HG03108 (cell line): ENCODE data around the gene RAMP3.
"Not testable (repeated sequence)": the region's sequence is repeated elsewhere in the genome, so short reads cannot be mapped to it uniquely, and the experiment has no call there.

Experiments
- ATAC-seq: cut with Tn5 transposase; IDR thresholded peaks from one replicate; pipeline ENCODE4 v1.9.1; 2021; ENCODE audit warnings: moderate library complexity; ENCODE audit not compliant: unreplicated experiment

Gene RAMP3

DNA sequence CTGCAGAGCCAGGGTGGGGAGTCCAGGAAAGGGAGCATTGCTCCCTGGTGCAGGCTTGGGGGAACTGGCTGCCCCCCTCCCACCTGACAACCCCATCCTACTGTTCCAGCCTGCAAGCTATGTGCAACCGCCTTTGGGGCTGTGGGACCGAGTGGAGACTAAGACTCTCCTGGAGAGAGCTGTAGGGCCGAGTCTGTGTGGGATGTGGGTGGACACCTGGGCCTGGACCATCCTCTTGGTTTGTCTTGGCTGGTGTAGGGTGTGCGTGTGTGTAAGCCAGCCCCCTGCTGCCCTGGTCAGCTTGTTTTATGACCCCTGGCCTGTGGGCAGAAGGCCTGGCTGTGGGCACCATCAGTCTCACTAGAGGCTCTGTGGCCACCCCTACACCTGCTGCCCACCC, 1.6 kb upstream of the RAMP3 start:
- no peak for ATAC-seq

DNA sequence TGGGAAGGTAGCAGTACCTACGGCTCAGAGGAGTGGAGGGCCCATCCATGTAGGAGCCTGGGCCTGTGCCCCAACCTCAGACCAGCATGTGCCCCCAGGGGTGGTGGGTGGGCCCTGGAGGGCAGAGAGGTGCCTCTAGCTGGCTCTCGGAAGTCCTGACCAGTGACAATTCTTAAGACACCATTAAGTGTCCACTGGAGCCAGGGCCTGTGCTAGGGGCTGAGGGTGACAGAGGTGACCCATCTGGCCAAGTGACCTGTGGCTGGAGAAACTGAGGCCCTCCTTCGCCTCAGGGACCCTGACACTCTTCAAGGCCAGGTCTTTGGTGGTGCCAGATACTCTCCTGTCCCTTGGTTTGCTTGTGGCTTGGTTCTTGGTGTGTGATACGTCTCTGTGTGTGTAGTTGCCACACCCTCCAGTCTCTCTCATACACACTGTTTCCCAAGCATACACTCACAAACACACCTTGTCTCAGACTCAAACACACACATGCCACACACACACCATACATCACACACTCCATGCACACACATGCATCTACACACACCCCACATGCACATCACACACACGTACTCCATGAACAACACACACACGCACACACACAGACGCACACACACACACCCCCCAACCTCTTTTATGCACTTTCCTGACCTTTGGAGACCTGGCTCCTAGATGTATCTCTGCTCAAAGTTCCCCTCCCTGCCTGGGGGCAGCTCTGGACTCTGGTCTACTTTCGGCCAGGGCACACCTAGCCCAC, 897 bp upstream of the RAMP3 start:
- no peak for ATAC-seq

DNA sequence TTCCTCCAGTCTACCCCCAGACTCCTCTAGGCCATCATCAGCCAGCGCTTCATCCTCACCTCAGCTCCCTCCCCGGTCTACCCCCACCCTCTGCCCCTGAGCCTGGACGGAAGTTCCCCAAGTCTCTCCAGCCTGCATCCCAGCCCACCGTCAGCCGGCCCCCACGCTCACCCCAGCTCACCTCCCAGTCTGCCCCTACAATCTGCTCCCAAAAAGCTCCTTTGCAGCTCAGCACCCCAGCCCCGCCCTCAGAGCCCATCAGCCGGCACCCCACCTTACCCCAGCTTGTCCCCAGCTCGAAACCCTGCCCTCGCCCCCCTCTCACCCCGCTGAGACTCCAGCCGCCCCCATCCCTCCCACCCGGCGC, 322 bp upstream of the RAMP3 start:
- no peak for ATAC-seq

DNA sequence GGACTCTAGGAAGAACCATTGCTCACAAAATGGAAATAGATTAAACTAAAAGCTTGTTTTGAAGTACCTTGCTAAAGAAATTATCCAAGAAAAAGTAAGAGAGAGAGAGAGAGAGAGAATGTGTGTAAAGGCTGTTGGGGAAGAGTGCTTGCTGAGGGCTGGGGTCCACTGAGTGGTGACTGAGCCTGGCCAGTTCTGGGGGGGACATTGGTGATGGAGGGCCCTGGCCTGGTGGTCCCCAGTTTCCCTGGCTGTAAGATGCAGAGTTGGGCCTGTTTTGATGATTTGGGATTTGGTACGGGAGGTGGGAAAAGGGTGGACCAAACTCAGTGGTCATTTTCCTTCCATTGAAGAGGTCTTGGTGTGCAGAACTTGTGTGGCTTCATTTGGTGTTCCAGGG, 880 bp downstream of the RAMP3 start:
- no peak for ATAC-seq

DNA sequence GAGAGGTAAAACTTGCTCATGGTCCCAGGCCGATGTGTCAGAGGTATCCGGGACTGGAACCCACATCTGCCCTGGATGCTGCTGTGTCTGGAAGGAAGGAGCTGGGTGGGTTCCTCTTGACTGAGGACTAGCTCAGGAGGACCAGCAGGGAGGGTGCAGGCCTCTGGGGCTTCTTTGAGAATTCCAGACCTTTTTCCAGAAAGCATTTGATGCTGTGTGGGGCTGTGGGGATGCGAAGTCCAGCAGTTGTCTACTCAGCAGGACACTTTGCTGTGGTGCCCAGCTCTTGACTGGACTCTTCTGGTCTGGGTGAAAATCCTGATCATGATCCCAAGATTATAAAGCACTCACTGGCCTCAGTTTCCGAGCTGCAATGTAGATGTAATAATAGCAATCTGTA, 1.7 kb downstream of the RAMP3 start:
- no peak for ATAC-seq

DNA sequence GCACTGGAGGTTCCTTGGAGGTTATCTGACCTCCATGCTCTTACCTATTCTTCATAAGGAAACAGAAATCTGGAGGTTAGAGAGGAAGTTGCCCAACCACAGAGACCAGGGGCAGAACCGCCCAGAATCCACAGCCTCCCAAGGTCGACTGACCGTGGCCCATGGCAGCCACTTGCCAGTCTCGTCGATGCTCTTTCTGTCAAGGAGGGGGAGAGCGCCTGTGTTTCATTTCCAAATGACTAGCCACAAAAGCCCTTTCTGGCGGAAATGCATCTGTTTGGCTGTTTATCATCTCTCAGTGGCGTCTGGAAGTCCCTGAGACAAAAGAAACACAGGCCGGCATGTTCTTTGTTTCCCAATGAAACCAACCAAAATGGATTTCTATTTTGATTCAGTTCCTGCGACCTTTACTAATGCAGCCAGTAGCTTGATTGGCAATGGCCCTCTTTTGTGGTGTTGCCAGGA, 2.9 kb downstream of the RAMP3 start:
- no peak for ATAC-seq

DNA sequence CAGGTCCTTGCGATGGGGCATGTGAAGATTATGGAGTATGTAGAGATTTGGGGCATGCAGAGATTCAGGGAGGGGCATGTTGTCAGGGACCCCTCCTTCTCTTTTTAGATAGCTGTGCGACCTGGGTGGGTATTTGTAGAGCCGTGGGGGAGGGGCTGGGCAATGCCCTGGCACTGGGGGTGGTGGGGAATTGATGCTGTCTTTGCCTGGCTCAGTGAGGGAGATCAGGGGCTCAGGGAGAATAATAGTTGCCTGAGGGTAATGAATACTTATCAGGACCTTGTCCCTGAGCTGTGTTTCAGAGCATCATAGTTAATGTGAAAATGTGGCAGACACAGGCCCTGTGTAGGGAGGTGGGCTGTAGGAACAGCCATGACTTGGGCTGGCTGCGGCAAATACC, 3.5 kb downstream of the RAMP3 start:
- ATAC-seq, result no peak

DNA sequence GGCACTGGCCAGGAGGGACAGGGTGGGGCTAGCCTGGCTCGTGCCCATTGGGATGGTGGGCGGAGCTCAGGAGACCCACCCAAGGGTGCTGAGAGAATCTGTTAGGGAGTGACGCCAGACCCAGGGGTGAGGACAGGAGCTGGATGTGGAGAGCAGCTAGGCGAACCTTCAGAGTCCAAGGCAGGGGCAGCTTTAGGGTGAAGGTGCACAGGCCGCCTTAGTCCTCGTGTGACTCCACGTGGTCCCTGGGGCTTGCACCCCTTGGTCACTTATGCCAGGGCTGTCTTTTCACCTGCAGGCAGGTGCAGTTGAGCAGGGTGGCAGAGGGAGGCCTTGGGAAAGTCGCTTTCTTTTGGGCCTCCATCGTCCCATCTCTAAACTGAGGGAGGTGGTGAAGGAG, 4.3 kb downstream of the RAMP3 start:
- ATAC-seq, result no peak

DNA sequence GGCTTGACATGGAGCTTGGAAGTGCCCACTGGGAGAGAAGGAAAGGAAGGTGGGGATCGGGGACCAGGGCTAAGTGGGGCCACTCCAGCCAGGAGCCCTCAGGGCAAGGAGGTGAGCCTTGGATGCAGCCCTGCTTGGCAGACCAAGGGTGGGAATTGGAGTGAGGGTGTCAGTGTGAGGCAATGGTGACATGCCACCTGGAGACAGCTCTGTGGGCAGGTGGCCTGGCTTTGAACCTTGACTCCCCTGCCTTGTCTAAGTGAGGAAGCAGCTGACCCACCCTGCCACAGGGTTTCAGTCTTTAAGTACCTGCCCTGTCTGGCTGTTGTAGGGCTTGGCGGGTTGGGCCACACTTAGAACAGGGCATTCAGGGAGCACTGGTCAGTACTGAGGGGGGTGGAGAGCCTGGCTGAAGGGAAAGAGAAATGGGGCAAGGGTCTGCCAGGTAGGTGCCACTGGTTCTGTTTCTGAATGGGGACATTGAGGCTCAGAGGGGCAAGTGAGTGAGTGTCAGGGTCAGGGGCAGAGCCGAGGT, 4.8 kb downstream of the RAMP3 start:
- no peak for ATAC-seq

DNA sequence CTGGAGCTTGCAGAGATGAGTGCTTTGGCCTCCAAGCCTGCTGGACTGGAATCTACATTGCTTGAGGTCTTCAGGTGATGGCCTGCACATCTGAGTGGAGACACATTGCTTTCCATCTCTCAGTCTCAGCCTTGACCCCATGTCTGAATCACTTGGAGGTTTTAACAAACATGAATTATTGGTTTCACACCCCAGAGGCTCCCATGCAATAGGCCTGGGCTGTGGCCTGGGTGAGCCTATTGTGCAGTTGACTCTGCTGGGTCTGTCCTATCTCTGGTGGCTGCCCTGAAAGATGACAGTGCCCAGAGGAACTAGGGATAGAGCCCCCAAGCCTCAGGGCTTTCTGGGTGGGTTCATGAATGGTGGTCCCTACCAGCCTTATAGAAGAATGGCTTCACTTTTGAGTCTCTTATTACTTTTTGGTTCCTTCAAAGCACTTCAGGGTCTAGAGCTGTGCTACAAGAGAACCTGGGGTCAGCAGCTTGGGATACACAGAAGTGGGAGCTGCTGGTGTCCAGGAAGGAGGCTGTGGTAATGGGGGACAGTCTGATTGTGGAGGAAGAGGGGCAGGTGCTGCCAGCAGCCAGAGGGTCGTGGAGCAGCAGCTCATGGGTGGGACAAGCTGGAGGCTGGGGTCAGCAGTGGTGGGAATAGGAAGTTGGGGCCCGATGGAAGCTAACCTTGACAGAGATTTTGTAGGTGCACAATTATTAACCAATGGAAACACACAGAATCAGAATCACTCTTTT, 5.5 kb downstream of the RAMP3 start:
- ATAC-seq, result no peak

DNA sequence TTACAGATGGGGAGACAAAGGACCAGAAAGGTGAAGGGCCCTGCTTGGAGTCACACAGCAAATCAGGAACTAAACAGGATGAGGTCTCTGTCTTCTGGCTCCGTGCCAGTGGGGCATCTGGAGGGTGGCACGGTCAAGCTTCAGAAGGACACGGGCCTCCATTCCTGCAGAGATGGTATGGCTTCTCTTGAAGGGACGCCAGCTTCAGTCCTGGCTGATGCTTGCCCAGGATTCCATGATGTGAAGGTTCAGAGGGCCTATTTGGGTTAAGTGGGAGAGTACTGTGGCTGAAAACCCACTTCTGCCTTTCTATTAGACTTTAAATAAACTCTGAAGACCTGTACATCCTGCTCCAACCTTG, 6.1 kb downstream of the RAMP3 start:
- no peak for ATAC-seq

DNA sequence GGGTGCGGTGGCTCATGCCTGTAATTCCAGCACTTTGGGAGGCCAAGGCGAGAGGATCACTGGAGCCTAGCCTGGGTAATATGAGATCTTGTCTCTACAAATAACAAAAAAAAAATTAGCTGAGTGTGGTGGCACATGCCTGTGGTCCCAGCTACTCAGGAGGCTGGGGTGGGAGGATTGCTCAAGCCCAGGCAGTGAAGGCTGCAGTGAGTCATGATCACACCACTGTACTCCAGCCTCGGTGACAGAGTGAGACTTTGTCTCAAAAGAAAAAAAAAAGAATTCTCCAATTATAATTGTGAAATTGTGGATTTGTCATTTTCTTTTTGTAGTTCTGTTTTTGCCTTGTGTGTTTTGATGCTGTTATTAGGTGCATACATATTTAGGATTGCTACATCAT, 6.7 kb downstream of the RAMP3 start:
- not testable (repeated sequence) for ATAC-seq

DNA sequence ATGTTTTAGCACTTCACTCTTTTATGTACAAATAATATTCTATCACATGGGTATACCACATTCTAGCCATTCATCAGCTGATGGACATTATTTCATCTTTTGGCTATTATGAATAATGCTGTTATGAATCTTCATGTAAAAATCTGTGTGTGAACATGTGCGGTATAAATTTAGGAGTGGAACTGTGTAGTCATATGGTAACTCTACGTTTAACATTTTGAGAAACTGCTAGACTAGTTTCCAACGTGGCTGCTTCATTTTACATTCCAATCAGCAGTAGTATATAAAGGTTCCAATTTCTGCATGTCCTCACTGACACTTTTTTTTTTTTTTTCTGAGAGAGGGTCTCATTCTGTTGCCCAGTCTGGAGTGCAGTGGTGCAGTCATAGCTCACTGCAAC, 8.3 kb downstream of the RAMP3 start:
- no peak for ATAC-seq

DNA sequence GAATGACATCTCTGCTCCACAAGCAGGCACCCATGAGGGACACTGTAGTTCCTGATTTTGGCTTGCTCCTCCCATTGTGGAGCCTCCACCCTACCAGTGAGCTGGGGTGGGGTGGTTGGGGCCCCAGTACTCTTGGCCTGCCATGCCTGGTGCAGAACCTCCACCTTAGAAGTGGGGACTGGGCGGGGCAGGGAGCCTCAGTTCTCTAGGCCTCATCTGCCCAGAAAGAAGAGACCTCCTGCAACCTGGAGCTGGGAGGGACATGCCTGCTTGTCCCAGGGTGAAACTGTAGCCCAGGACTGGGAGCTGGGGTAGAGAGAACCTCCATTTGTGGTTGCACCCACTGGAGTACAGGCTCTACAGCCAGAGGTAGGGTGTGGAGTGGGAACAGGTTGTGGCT, 14.4 kb downstream of the RAMP3 start:
- ATAC-seq, result no peak

DNA sequence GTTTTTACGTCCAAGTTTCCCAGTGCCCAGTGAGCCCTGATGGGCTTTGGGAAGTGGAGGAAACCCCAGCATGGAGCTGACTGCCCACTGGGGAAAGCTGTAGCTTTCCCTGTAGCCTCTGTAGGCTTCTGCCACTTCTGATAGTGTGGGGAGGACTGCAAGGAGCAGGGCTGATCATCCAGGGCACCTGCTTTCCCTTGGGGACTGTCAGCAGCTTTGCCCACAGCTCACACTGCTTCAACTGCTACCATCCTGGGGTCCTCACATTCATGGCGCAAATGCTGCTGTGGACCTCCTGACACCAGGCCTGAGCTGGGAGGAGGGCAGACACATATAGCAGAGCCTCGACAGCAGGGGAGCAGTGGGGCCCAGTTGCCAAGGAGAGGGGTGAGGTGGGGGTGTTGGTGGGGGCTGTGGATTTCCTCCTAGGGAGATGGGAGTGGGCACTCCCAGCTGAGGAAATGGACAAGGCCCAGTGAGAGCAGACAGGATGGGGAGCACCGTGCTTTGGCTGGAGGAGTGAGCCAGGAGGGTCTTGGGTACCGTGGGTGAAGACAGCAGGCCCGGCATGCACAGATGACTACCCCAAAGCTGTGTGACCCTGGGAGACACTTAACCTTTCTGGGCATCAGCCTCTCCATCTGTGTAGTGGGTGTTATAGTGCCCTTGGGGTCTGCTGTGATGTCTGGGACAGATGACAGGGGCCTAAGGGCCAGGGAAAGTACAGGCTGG, 16.2 kb downstream of the RAMP3 start:
- no peak for ATAC-seq

DNA sequence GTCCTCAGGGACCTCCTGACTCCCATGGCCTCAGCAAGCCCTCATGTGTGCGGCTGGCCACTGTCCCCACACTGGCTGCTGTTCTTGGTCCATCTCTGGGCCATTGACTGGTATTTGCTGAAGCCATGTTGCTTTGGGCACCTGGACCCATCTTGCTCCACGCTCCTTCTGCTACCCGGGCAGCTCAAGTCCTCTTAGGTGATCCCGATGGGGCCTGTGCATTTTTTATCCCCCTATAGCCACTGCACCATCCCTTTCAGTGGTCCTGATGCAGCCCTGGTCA, 16.7 kb downstream of the RAMP3 start:
- ATAC-seq, result no peak

DNA sequence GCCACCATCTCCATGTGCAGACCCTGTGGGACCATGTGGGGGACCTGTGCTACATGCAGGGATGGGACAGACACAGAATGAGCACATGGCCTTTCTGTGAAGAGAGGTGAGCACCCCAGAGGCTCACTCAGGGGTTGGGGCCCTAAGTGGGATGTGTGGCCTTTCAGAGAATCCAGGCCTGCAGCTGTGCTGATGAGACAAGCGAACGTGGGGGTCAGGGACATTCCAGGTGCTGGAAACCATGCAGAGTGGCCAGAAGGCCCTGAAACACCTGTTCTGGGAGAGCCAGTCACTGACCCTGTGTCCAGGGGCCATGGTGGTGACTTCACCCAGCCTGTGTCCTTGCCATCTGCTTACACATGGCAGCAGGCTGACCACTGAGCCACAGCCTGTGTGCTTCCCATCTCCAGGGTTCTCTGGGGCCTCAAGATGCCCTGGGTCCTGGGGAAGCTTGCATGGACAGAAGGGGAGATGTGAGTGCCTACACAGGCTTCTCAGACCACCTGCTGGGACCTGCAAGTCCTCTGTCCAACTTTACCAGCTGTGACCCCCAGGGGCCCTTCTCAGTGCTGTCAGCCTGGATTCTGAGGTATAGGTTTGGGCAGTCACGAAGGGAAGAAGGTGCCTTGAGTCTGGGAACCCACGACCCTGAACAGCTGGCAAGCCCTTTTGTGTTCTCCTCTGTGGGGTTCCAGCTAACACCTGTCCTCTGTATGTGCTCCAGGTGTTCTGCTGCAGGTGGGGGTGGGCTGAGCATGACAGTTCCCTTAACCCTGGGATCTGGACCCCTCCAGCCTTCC, 17.6 kb downstream of the RAMP3 start:
- no peak for ATAC-seq

DNA sequence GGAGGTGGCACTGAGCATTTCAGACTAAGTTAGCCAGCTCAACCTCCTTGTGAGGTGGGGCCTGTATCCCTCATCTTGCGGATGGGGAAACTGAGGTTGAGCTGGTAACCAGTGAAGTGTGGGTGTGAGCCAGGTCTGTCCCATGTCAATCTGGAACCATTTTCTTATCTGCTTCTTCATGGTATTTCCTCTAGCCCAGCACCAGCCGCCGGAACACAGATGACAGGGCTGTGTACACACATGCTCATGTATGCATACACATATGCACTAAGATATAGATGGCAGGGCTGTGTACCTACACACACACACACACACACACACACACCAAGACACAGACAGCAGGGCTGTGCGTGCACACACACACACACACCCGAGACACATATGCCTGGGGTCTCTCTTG, 18.5 kb downstream of the RAMP3 start:
- no peak for ATAC-seq

DNA sequence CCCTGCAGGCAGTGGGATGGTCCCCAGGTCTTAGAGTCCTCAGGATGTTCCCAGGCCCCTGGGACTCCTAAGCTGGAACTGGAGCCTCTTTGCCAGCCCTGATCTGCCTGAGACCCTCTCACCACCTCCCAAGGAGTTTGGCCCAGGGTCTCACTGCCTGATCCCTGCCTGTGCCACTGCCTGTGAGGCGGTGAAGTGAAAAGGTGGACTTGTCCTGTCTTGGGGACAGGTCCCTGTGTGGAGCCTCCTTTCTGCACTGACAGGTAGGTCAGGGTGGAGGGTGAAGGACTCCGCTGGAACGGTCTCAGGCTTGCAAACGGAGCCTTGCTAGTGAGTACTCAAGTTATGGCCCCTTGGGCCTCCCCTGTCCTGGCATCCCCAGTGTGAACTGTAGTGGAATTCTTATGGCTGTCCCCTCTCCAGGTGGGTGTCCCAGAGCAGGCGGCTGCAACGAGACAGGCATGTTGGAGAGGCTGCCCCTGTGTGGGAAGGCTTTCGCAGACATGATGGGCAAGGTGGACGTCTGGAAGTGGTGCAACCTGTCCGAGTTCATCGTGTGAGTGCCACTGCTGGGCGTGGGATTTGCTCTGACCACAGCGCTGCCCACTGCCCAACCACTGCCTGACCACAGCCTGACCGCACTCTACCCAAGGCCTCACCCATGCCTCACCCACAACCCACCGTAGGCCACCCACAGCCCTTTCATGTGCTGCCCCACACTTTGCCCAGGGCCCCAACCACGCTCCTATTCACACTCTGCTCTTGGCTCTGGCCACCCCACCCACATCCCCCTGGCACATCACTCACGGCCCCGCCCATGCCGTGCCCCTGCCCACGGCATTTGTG, 19.5 kb downstream of the RAMP3 start:
- no peak for ATAC-seq

DNA sequence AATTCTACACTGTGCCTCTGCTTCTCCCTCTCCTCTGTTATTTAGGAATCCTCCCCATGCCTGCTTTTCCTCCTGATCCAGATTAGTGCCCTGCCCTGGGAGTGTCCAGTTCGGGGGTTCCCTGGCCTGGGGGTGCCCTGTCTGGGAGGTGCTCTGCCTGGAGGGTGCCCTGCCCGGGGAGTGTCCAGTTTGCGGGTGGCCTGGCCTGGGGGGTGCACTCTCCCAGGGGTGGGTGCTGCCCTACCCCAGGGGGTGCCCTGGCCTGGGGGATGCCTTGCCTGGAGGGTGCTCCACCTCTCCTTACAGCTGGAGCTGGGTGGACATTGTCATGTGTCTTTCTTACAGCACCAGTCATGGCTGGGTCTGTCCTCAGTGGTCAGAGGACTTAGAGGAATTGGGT, 20.2 kb downstream of the RAMP3 start:
- no peak for ATAC-seq
